Activated B cell treated with CpG ODN at 0.5 μM for 24 hours (primary cell): ENCODE measurements around the gene MAGED4B. TPM values are rescaled to one million over a fixed set of nuclear protein-coding genes. Genes with fewer than 3 reads are reported as not detected.

Source experiments
- ATAC-seq: fragments of 200-7000 bp; cut with Tn5 transposase; one replicate; pipeline ENCODE4 v1.10.0; 2021; ENCODE audit warnings: low read depth, mild to moderate bottlenecking, moderate library complexity
- CTCF ChIA-PET: fragments of 350-600 bp; sonication (Branson Sonifier 250); formaldehyde crosslinking; loops from one replicate; lab custom pipeline; 2021; ENCODE audit warnings: antibody characterized with exemption; lab: Charles Lee
- POLR2A ChIA-PET: fragments of 350-600 bp; sonication (Branson Sonifier 250); formaldehyde crosslinking; loops from one replicate; lab custom pipeline; 2021; ENCODE audit warnings: antibody characterized with exemption; lab: Charles Lee
- DNase-seq: peaks from one replicate; pipeline ENCODE4 v3.0.0; 2022
- H3K27ac Mint-ChIP-seq: one replicate; pipeline ENCODE4 v1.8.0; 2020; ENCODE audit warnings: mixed read lengths
- H3K27me3 Mint-ChIP-seq: one replicate; pipeline ENCODE4 v1.8.0; 2021; ENCODE audit warnings: mixed read lengths
- H3K36me3 Mint-ChIP-seq: one replicate; pipeline ENCODE4 v1.8.0; 2021; ENCODE audit warnings: low read depth, mixed read lengths
- H3K4me1 Mint-ChIP-seq: one replicate; pipeline ENCODE4 v1.8.0; 2021; ENCODE audit warnings: mixed read lengths
- H3K4me3 Mint-ChIP-seq: one replicate; pipeline ENCODE4 v1.8.0; 2020; ENCODE audit warnings: mild to moderate bottlenecking, mixed read lengths
- H3K9me3 Mint-ChIP-seq: one replicate; pipeline ENCODE4 v1.8.0; 2020; ENCODE audit warnings: mixed read lengths
- intact Hi-C: fragments of 100-400 bp; cut with micrococcal nuclease; formaldehyde crosslinking; loops from one replicate; pipeline ENCODE4 v1.15.1; 2024
- total RNA-seq: library from RNA; stranded (reverse); gene quantifications from 2 replicates; pipeline ENCODE4 v1.2.3, GENCODE V29; 2022
- TF ChIP-seq, protein P1 (sequence below): fragments of 200-600 bp; IDR thresholded peaks from one replicate; pipeline ENCODE4 v1.8.0; 2022; ENCODE audit warnings: antibody characterized with exemption, mild to moderate bottlenecking

The MAGED4B gene
- total RNA-seq, 1 donor from 2014 or later, result 3.3 TPM

DNA sequence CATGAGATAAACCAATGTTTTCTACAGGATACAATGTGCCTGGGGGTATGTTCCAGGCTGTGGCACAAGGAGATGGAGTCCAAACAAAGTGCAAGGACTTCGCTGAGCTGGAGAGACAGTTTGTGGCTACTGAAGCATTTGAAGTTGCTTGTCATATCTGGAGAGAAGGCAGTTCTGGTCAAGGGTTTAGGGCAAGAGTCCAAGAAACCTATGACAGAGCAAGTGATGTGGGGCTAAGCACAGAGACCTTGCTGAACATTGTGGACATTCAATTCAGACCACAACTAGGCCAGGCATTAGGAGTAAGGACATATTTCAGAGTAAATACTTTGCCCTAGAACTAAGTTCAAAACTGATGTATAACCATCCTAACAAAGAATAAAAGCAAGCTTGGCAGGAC lies 34.8 kb downstream of the MAGED4B start:
- peaks cover 2% of the 10 kb centered on the region for H3K27me3 Mint-ChIP-seq
- POLR2A ChIA-PET, result no interaction called here
- no peaks in the 10 kb centered on the region for H3K36me3 Mint-ChIP-seq
- ATAC-seq (no peak), DNase-seq (no peak)
- H3K4me1 Mint-ChIP-seq, result no peaks in the 10 kb centered on the region
- intact Hi-C loops, result no loop called here
- H3K27ac Mint-ChIP-seq, result no peak overlapping the region
- TF ChIP-seq, protein P1, sequence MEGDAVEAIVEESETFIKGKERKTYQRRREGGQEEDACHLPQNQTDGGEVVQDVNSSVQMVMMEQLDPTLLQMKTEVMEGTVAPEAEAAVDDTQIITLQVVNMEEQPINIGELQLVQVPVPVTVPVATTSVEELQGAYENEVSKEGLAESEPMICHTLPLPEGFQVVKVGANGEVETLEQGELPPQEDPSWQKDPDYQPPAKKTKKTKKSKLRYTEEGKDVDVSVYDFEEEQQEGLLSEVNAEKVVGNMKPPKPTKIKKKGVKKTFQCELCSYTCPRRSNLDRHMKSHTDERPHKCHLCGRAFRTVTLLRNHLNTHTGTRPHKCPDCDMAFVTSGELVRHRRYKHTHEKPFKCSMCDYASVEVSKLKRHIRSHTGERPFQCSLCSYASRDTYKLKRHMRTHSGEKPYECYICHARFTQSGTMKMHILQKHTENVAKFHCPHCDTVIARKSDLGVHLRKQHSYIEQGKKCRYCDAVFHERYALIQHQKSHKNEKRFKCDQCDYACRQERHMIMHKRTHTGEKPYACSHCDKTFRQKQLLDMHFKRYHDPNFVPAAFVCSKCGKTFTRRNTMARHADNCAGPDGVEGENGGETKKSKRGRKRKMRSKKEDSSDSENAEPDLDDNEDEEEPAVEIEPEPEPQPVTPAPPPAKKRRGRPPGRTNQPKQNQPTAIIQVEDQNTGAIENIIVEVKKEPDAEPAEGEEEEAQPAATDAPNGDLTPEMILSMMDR, result no peak
- H3K9me3 Mint-ChIP-seq, result no peaks in the 10 kb centered on the region
- no peak overlapping the region for H3K4me3 Mint-ChIP-seq
- CTCF ChIA-PET, result no interaction called here

DNA sequence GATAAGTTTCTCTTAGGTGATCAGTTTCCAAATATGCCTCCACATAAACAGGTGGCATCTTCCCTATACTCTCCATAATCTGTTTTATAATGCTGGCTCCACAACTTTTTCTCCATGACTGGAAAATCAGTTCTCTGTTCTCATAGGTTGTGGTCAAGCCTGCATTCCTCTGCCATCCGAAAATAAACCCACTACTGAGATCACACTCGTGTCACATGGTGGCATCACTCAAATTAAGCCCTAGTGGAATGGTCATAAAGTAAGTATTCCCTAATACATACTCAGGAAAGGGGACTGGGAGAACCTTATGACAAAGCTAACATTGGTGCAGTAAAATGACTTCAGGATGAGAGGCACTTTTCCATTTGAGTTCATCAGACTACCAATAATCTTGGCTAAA lies 37.6 kb downstream of the MAGED4B start:
- CTCF ChIA-PET, result no interaction called here
- TF ChIP-seq, protein P1, result no peak
- no peak for DNase-seq
- Mint-ChIP-seq H3K36me3 (no peaks in the 10 kb centered on the region), H3K9me3 (no peaks in the 10 kb centered on the region), H3K27me3 (peaks cover 3% of the 10 kb centered on the region), H3K27ac (no peak overlapping the region), H3K4me1 (no peaks in the 10 kb centered on the region), H3K4me3 (no peak overlapping the region)
- intact Hi-C loops, result no loop called here
- ATAC-seq, result no peak
- POLR2A ChIA-PET, result no interaction called here

DNA sequence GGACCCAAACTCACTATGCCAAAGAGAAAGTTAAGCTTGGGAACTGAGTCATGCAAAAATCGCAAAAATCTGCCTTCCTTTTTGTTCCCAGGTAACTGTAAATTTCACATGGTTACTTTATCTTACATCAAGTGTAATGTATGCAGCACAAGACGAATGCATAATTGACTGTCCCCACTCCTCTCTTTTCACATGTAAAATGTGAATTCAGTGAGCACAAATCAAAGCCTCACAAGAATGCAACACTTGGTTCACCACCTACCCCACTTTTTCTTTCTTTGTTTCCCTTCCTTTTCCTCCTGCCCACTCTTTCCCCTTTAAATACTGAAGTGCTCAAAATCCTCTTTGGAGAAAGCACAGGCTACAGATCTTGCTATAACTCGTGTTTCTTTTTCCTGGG lies 53.2 kb downstream of the MAGED4B start:
- Mint-ChIP-seq H3K27me3 (peaks cover 1% of the 10 kb centered on the region), H3K4me1 (peaks cover 23% of the 10 kb centered on the region), H3K27ac (peak overlapping the region; percentile 62), H3K9me3 (peaks cover 1% of the 10 kb centered on the region), H3K36me3 (no peaks in the 10 kb centered on the region), H3K4me3 (no peak overlapping the region)
- DNase-seq (no peak), ATAC-seq (no peak)
- ChIA-PET CTCF (no interaction called here), POLR2A (no interaction called here)
- TF ChIP-seq, protein P1, result no peak
- intact Hi-C loops, result no loop called here

Other genes starting within 250 kb of the MAGED4B start
- 28.9 and 32.2 TPM in 2 replicates for gene MAGED1, start 175.6 kb downstream of the MAGED4B start, total RNA-seq
- 3.2 and 5.1 TPM in 2 replicates for gene MAGED4, start 115.7 kb upstream of the MAGED4B start, total RNA-seq